HepG2 (cell line): ENCODE data around the gene C14orf180. TPM values are rescaled to one million over a fixed set of nuclear protein-coding genes. Genes with fewer than 3 reads are reported as not detected.

ENCODE experiments used
- ATAC-seq: fragments of 200-7000 bp; cut with Tn5 transposase; 3 replicates; pipeline ENCODE4 v1.9.1; 2020; ENCODE audit warnings: mild to moderate bottlenecking, moderate library complexity
- BruUV-seq: library from RNA; stranded (reverse); fragments of 400-500 nt; replicated peaks from 2 replicates; lab custom pipeline; 2021; lab: Mats Ljungman, UMichigan
- CTCF ChIA-PET: fragments of 300-600 bp; formaldehyde crosslinking; extraction: SDS; loops from one replicate; lab custom pipeline; 2021; ENCODE audit warnings: low total read pairs, inconsistent platforms, low intra/inter-chr PET ratio; lab: Yijun Ruan, JAX
- POLR2A ChIA-PET: fragments of 350-600 bp; sonication (Branson Sonifier 250); formaldehyde crosslinking; loops from one replicate; lab custom pipeline; 2020; ENCODE audit warnings: antibody characterized with exemption, inconsistent platforms; lab: Yijun Ruan, JAX
- DNase-seq: peaks from one replicate; pipeline ENCODE4 v3.0.0-alpha.2; 2015; ENCODE audit warnings: low spot score
- FAIRE-seq: peaks from 3 replicates; lab custom pipeline; 2011; peaks lifted over from hg19 to GRCh38; lab: Jason Lieb, UNC
- H2AFZ ChIP-seq: one replicate; pipeline ENCODE4 v1.6.1; 2011; ENCODE audit warnings: low read length, inconsistent platforms
- H3K27ac ChIP-seq: fragments of 300-600 bp; 3 replicates; pipeline ENCODE4 v1.8.0; 2011; ENCODE audit warnings: mixed run types, mild to moderate bottlenecking, mixed read lengths, low read length, inconsistent platforms; ENCODE audit not compliant: insufficient read depth; ENCODE audit errors: extremely low read length
- H3K27me3 ChIP-seq, 2 experiments: fragments of 200-600 bp in 1 of 2; 2 replicates in 1 of 2; 3 replicates in 1 of 2; pipeline versions ENCODE4 v1.6.0 to v1.8.0; 2011; ENCODE audit warnings: low read length in 2 of 2, mild to moderate bottlenecking in 2 of 2, moderate library complexity in 2 of 2, inconsistent platforms in 1 of 2; ENCODE audit not compliant: insufficient read depth in 2 of 2, control insufficient read depth in 1 of 2
- H3K36me3 ChIP-seq, 2 experiments: fragments of 200-600 bp in 1 of 2; replicated peaks in 1 of 2; 2 replicates in 1 of 2; 3 replicates in 1 of 2; pipeline versions ENCODE4 v1.5.1 to v1.8.0; 2011; ENCODE audit warnings: low read length in 2 of 2, inconsistent platforms in 1 of 2; ENCODE audit not compliant: insufficient read depth in 2 of 2, control insufficient read depth in 1 of 2
- H3K4me1 ChIP-seq: 2 replicates; pipeline ENCODE4 v1.5.1; 2012; ENCODE audit warnings: low read length, inconsistent platforms; ENCODE audit not compliant: insufficient read depth
- H3K4me2 ChIP-seq: 2 replicates; pipeline ENCODE4 v1.6.0; 2011; ENCODE audit warnings: low read depth, low read length, inconsistent platforms
- H3K4me3 ChIP-seq, 3 experiments: fragments of 200-600 bp in 1 of 3; sonication (generic), shearing (Covaris generic) in 1 of 3; replicated peaks in 1 of 3; 2 replicates each; pipeline ENCODE4 v1.5.1; 2011 to 2016; ENCODE audit warnings: low read length in 3 of 3, inconsistent platforms in 2 of 3, low read depth in 2 of 3, mild to moderate bottlenecking in 2 of 3, control low read depth in 1 of 3, mixed read lengths in 1 of 3; ENCODE audit not compliant: insufficient read depth in 1 of 3
- H3K79me2 ChIP-seq: one replicate; pipeline ENCODE4 v1.6.1; 2011; ENCODE audit warnings: low read length, inconsistent platforms; ENCODE audit not compliant: insufficient read depth
- H3K9ac ChIP-seq: 2 replicates; pipeline ENCODE4 v1.6.0; 2011; ENCODE audit warnings: mild to moderate bottlenecking, low read depth, low read length, inconsistent platforms; ENCODE audit not compliant: insufficient read depth
- H3K9me3 ChIP-seq: 2 replicates; pipeline ENCODE4 v1.5.1; 2012; ENCODE audit warnings: mild to moderate bottlenecking, low read length
- H4K20me1 ChIP-seq: 2 replicates; pipeline ENCODE4 v1.6.0; 2011; ENCODE audit warnings: inconsistent platforms, mild to moderate bottlenecking, low read length, moderate library complexity; ENCODE audit not compliant: insufficient read depth
- MIER2 ChIP-seq: IDR thresholded peaks from 2 replicates; pipeline ENCODE4 v1.6.1; 2016; ENCODE audit warnings: missing biosample characterization, missing genetic modification reagents
- PHB2 ChIP-seq: fragments of 450-650 bp; IDR thresholded peaks from 2 replicates; pipeline ENCODE4 v1.6.1; 2018; ENCODE audit not compliant: partially characterized antibody
- PPARG ChIP-seq: conservative IDR thresholded peaks from 2 replicates; pipeline ENCODE4 v1.6.1; 2016; ENCODE audit warnings: missing biosample characterization, missing genetic modification reagents
- TEAD3 ChIP-seq: optimal IDR thresholded peaks from 2 replicates; pipeline ENCODE3; 2016; ENCODE audit warnings: borderline replicate concordance
- THAP8 ChIP-seq: sonication (generic); formaldehyde crosslinking; IDR thresholded peaks from 2 replicates; pipeline ENCODE4 v1.5.1; 2020; ENCODE audit warnings: missing genetic modification reagents, mild to moderate bottlenecking, borderline replicate concordance
- ZBTB38 ChIP-seq: sonication (generic); formaldehyde crosslinking; IDR thresholded peaks from 2 replicates; pipeline ENCODE4 v1.5.1; 2020; ENCODE audit warnings: mild to moderate bottlenecking, missing genetic modification reagents
- ZNF275 ChIP-seq: sonication (generic); formaldehyde crosslinking; IDR thresholded peaks from 2 replicates; pipeline ENCODE4 v1.8.0; 2022; ENCODE audit warnings: missing genetic modification reagents, mild to moderate bottlenecking, inconsistent platforms, borderline replicate concordance
- ZNF431 ChIP-seq: sonication (generic); formaldehyde crosslinking; IDR thresholded peaks from 2 replicates; pipeline ENCODE4 v1.9.0; 2022; ENCODE audit warnings: missing genetic modification reagents, low read depth, mild to moderate bottlenecking, borderline replicate concordance
- ZNF530 ChIP-seq: sonication (generic); formaldehyde crosslinking; IDR thresholded peaks from 2 replicates; pipeline ENCODE4 v1.5.0; 2020; ENCODE audit warnings: low read depth, mild to moderate bottlenecking, missing genetic modification reagents
- WGBS: methylation state at CpG from one replicate; pipeline ENCODE4 v1.1.6; 2017; ENCODE audit warnings: low lambda C conversion rate; 5-methylcytosine and 5-hydroxymethylcytosine counted together
- in situ Hi-C: cut with HindIII; loops from 2 replicates; pipeline ENCODE4 v1.10.0; 2017; ENCODE audit warnings: low pct_unique_long_range_greater_than_20kb; ENCODE audit not compliant: extremely low pct_ligation_motif_present
- intact Hi-C: fragments of 100-400 bp; cut with micrococcal nuclease; formaldehyde crosslinking; loops from one replicate; pipeline ENCODE4 v1.10.0; 2022; ENCODE audit not compliant: unreplicated experiment
- polyA plus RNA-seq, 8 experiments: library from polyadenylated mRNA; depleted of rRNA in 3 of 8; stranded (reverse) in 7 of 8; unstranded in 1 of 8; fragments of >200 nt; fragmentation: Illumina TruSeq in 4 of 8; extraction: Trizol in 4 of 8; gene quantifications; 2 replicates each; pipeline versions ENCODE4 v1.2.1 to v1.2.3, GENCODE V29; 2011 to 2016; ENCODE audit warnings: low read depth in 4 of 8, missing spikeins in 1 of 8, mixed read lengths in 1 of 8; ENCODE audit not compliant: insufficient read depth in 1 of 8
- total RNA-seq, 5 experiments: library from RNA; depleted of rRNA; stranded (reverse); fragments of >200 nt; fragmentation: Illumina TruSeq; extraction: Trizol; gene quantifications; 2 replicates each; pipeline ENCODE4 v1.2.3, GENCODE V29; 2016; ENCODE audit warnings: low read depth in 1 of 5
- TF ChIP-seq, protein P1 (sequence below): sonication (generic); formaldehyde crosslinking; IDR thresholded peaks from 2 replicates; pipeline ENCODE4 v1.4.0; 2020; ENCODE audit warnings: missing genetic modification reagents

The C14orf180 gene
- total and polyA plus RNA-seq, 2 of the 13 experiments (the other 11 are each of a cell fraction or from before 2014, with no cell fraction given) = not detected

GRCh38 chr14:104560586-104560945, 19.0 kb upstream of the C14orf180 start:
- ATAC-seq = no peak
- DNase-seq = no peak
- TF ChIP-seq ZBTB38 (CRISPR knock-in tag) = no peak
- no peak for TF ChIP-seq ZNF275 (CRISPR knock-in tag)
- no peak for TF ChIP-seq PHB2
- no peak for TF ChIP-seq ZNF530 (CRISPR knock-in tag)
- no peak for TF ChIP-seq MIER2 (CRISPR knock-in tag)
- no peak for TF ChIP-seq THAP8 (CRISPR knock-in tag)
- TF ChIP-seq ZNF431 (CRISPR knock-in tag) = no peak
- TF ChIP-seq, protein P1, sequence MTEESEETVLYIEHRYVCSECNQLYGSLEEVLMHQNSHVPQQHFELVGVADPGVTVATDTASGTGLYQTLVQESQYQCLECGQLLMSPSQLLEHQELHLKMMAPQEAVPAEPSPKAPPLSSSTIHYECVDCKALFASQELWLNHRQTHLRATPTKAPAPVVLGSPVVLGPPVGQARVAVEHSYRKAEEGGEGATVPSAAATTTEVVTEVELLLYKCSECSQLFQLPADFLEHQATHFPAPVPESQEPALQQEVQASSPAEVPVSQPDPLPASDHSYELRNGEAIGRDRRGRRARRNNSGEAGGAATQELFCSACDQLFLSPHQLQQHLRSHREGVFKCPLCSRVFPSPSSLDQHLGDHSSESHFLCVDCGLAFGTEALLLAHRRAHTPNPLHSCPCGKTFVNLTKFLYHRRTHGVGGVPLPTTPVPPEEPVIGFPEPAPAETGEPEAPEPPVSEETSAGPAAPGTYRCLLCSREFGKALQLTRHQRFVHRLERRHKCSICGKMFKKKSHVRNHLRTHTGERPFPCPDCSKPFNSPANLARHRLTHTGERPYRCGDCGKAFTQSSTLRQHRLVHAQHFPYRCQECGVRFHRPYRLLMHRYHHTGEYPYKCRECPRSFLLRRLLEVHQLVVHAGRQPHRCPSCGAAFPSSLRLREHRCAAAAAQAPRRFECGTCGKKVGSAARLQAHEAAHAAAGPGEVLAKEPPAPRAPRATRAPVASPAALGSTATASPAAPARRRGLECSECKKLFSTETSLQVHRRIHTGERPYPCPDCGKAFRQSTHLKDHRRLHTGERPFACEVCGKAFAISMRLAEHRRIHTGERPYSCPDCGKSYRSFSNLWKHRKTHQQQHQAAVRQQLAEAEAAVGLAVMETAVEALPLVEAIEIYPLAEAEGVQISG (CRISPR knock-in tag) = no peak
- TF ChIP-seq TEAD3 (CRISPR knock-in tag) = no peak
- no peak for TF ChIP-seq PPARG (CRISPR knock-in tag)
- Histone ChIP-seq H3K9ac (no peak overlapping the region), H3K4me2 (no peak overlapping the region), H3K9me3 (no peaks in the 10 kb centered on the region), H4K20me1 (0 out of 2 replicates have a peak, but pooled peaks cover 2% of the 10 kb centered on the region), H3K79me2 (no peaks in the 10 kb centered on the region), H3K4me3 (no peak overlapping the region), H3K36me3 (no peaks in the 10 kb centered on the region), H3K4me1 (no peaks in the 10 kb centered on the region), H3K27ac (no peak overlapping the region), H2AFZ (no peak overlapping the region), H3K27me3 (peaks cover 15 to 81% of the 10 kb centered on the region in 2 experiments)
- no CpG with 5 or more reads among the region's 3 CpGs for WGBS
- FAIRE-seq = no peak
- in situ Hi-C loops = loop anchor here (5.0 kb wide), 1 partner anchor 423 kb away; the partner anchor contains the start of gene KIF26A
- POLR2A ChIA-PET = no interaction called here
- intact Hi-C loops = no loop called here
- no TSS peak for BruUV-seq
- CTCF ChIA-PET = no interaction called here
